Right atrium auricular region (tissue), 2 donors: Measurements from ENCODE around the gene ITIH2. TPM values are rescaled to one million over a fixed set of nuclear protein-coding genes. Genes with fewer than 3 reads are reported as not detected.

Experiments used
- DNase-seq: peaks from one replicate; pipeline ENCODE4 v3.0.0-alpha.2; 2019; ENCODE audit warnings: low spot score
- H3K27ac ChIP-seq, 2 donors: fragments of 200-600 bp; sonication (generic); 1 replicate in 1 of 2; 2 replicates in 1 of 2; pipeline ENCODE4 v1.5.1; 2016 to 2019
- H3K27me3 ChIP-seq, 2 donors: fragments of 200-600 bp; sonication (generic); one replicate each; pipeline versions ENCODE4 v1.5.1 to v1.6.0; 2017 to 2019
- H3K36me3 ChIP-seq: fragments of 200-600 bp; sonication (generic); one replicate; pipeline ENCODE4 v1.5.1; 2016
- H3K4me1 ChIP-seq, 2 donors: fragments of 200-600 bp; sonication (generic); one replicate each; pipeline versions ENCODE4 v1.5.1 to v1.6.0; 2017 to 2019
- H3K4me3 ChIP-seq, 2 donors: fragments of 200-600 bp; sonication (generic); 1 replicate in 1 of 2; 2 replicates in 1 of 2; pipeline ENCODE4 v1.5.1; 2017 to 2019; ENCODE audit warnings: mild to moderate bottlenecking in 1 of 2, moderate library complexity in 1 of 2
- H3K9me3 ChIP-seq, 2 donors: fragments of 200-600 bp; sonication (generic); one replicate each; pipeline ENCODE4 v1.5.1; 2019
- total RNA-seq, 2 donors: library from RNA; depleted of rRNA; stranded (reverse); fragments of >200 nt; gene quantifications; one replicate each; pipeline ENCODE4 v1.1.0, GENCODE V29; 2016
- TF ChIP-seq, protein P1 (sequence below), 2 donors: fragments of 200-600 bp; sonication (generic); IDR thresholded peaks; one replicate each; pipeline ENCODE4 v1.5.1; 2019; ENCODE audit warnings: antibody characterized with exemption in 2 of 2

Gene ITIH2
- total RNA-seq, 2 donors from 2014 or later, result not detected

DNA sequence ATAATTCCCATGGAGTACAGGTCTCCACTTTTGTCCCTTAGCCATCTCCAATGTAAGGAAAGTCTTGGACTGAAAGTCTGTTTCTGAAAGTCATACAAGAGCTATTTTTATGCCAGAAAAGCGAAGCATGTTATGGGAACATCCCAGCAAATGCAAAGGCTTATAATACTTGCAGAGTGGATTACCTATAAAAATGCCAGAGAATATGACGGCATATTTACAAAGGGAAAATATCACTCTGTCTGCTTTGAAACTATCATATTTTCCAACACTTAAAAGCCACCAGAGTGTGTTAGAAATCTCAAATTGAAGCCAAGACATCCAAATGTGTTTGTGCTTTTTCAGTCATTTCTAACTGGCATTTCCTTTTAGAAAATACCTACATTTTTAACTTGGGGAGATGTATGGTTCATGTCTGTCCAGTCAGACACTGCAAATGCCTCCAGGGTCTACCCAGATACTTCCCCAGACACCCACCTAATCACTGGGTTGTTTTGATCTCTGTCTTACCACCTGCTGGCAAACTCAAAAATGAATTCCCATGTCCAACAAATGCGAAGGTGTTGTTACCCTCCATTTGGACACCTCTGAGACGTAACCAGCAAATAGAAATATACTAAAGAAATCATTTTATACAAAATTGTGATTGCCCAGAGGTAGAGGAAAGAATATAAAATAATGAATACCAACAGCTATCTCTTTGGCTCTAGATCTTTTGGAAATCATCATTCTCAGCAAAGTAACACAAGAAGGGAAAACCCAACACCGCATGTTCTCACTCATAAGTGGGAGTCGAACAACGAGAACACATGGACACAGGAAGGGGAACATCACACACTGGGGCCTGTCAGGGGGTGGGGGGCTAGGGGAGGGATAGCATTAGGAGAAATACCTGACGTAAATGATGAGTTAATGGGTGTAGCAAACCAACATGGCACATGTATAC, 1.2 kb downstream of the ITIH2 start:
- no peaks in the 10 kb centered on the region for H3K4me1 ChIP-seq
- no peaks in the 10 kb centered on the region for H3K36me3 ChIP-seq
- TF ChIP-seq, protein P1, sequence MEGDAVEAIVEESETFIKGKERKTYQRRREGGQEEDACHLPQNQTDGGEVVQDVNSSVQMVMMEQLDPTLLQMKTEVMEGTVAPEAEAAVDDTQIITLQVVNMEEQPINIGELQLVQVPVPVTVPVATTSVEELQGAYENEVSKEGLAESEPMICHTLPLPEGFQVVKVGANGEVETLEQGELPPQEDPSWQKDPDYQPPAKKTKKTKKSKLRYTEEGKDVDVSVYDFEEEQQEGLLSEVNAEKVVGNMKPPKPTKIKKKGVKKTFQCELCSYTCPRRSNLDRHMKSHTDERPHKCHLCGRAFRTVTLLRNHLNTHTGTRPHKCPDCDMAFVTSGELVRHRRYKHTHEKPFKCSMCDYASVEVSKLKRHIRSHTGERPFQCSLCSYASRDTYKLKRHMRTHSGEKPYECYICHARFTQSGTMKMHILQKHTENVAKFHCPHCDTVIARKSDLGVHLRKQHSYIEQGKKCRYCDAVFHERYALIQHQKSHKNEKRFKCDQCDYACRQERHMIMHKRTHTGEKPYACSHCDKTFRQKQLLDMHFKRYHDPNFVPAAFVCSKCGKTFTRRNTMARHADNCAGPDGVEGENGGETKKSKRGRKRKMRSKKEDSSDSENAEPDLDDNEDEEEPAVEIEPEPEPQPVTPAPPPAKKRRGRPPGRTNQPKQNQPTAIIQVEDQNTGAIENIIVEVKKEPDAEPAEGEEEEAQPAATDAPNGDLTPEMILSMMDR (IDR thresholded peaks at IDR 0.05), result no peak
- H3K27ac ChIP-seq, result no peak overlapping the region
- H3K9me3 ChIP-seq, result no peaks in the 10 kb centered on the region
- DNase-seq, result no peak
- H3K4me3 ChIP-seq, result no peak overlapping the region
- H3K27me3 ChIP-seq, result no peaks in the 10 kb centered on the region

DNA sequence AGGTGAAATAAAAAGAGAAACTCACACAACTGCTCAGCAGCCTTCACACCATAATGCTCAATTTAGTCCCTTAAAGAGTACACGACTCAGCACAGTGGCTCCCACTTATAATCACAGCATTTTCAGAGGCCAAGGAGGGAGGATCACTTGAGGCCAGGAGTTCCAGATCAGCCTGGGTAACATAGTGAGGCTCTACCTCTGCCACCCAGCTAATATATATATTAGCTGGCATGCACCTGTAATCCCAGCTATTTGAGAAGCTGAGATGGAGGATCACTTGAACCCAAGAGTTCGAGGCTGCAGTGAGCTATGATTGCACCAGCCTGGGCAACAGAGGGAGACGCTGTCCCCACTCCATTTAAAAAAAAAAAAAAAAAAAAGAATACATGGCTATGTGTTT, 2.2 kb downstream of the ITIH2 start:
- DNase-seq, result no peak

DNA sequence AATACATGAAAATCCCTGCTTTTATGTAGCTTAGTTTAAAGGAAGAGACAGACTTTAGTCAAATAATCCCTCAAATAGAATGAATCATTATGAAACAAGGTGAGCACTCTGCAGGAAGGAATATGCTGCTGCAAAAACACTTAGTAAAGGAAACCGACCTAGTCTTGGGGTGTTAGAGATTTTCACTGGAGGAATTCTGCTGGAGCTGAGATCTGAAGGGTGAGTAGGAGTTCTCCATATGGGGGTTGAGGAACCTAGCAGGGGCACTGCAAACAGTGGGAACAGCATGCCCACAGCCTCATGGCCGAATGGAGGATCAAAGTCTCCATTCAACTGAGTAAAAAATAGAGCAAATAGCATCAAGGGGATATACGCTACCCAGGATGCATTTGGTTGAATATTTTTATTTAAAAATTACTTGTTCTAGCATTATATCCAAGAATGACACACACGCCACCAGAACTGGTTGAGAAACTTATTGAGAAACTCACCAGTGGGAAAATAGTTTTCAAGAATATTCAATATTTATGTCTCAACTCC, 3.5 kb downstream of the ITIH2 start:
- H3K9me3 ChIP-seq, result no peaks in the 10 kb centered on the region
- no peaks in the 10 kb centered on the region for H3K27me3 ChIP-seq
- H3K27ac ChIP-seq, result no peak overlapping the region
- H3K4me1 ChIP-seq, result no peaks in the 10 kb centered on the region
- H3K4me3 ChIP-seq, result no peak overlapping the region
- TF ChIP-seq, protein P1 (IDR thresholded peaks at IDR 0.05), result no peak
- H3K36me3 ChIP-seq, result no peaks in the 10 kb centered on the region
- DNase-seq, result no peak

More for the DNA sequence above, 2.2 kb downstream of the ITIH2 start:
- TF ChIP-seq, protein P1 (IDR thresholded peaks at IDR 0.05), result no peak
- H3K27me3 ChIP-seq, result no peaks in the 10 kb centered on the region
- H3K4me1 ChIP-seq, result no peaks in the 10 kb centered on the region
- no peak overlapping the region for H3K4me3 ChIP-seq
- H3K27ac ChIP-seq, result no peak overlapping the region
- no peaks in the 10 kb centered on the region for H3K9me3 ChIP-seq
- H3K36me3 ChIP-seq, result no peaks in the 10 kb centered on the region

DNA sequence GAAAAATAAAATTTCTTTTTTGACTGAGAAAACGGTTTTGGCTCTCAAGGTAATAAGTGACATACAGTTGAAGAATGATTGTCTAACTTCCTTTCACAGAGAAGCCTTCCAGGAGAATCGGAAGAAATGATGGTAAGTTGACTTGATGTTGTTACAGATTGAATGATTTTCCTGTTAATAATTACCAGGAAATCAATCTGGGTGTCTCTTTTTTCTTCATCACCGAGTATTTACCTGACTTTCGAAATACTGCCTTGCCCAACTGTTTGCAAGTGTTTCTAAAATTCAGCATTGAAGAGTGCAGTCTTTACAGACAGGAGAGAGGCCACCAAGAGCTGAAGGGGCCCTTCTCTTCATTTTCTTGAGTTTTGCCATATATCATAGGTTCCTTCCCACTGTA, 4.0 kb downstream of the ITIH2 start:
- H3K27me3 ChIP-seq, result no peaks in the 10 kb centered on the region
- H3K4me3 ChIP-seq, result no peak overlapping the region
- no peaks in the 10 kb centered on the region for H3K4me1 ChIP-seq
- no peak overlapping the region for H3K27ac ChIP-seq
- no peaks in the 10 kb centered on the region for H3K9me3 ChIP-seq
- TF ChIP-seq, protein P1 (IDR thresholded peaks at IDR 0.05), result no peak
- H3K36me3 ChIP-seq, result no peaks in the 10 kb centered on the region
- no peak for DNase-seq

DNA sequence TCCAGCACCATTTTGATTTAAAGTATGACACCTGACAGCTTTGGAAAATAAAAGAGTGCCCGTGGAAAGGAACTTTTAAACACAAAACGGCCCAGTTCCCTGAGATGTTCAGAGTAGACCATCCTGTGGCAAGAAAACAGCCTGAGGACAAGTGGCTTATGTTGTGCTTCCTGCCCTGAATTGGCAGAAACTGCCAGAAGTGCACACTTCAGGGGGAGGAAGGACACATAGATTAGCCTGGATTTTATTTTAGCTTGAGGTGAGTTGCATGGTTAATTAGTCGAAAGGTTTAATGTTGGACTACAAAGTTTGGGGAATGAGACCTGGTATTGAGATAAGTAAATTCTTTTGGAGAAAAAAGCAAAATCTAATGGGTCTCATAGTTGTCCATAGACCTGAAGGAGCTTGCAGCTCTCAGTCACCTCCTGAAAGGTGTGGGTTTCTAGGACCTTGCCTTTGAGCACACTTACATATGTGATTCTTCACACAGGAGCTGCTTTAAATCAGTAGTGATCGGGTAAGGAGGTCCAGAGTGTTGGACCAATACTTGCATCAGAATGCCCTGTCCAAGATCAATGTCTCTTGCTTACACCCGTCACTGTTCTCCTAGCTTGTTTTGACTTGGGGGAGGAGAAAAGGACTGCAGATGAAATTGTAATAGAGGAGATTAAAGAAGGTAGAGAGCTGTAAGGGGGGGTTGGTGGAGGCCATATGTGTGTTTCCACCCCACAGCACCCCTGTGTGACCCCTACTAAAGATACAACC, 4.9 kb downstream of the ITIH2 start:
- Histone ChIP-seq H3K36me3 (no peaks in the 10 kb centered on the region), H3K9me3 (no peaks in the 10 kb centered on the region), H3K27ac (no peak overlapping the region), H3K27me3 (no peaks in the 10 kb centered on the region), H3K4me1 (no peaks in the 10 kb centered on the region), H3K4me3 (no peak overlapping the region)
- TF ChIP-seq, protein P1 (IDR thresholded peaks at IDR 0.05), result no peak
- no peak for DNase-seq
